Neural progenitor cell (in vitro differentiated cells): ENCODE results near the gene PIM3.

Source experiments
- CTCF ChIP-seq: fragments of 200-600 bp; sonication (generic); IDR thresholded peaks from 2 replicates; pipeline ENCODE4 v1.5.1; 2017; ENCODE audit warnings: antibody characterized with exemption, mild to moderate bottlenecking
- EZH2 ChIP-seq: fragments of 200-600 bp; sonication (generic); IDR thresholded peaks from 2 replicates; pipeline ENCODE4 v1.6.1; 2017; ENCODE audit warnings: antibody characterized with exemption, mild to moderate bottlenecking, moderate library complexity
- EZH2phosphoT487 ChIP-seq: fragments of 200-600 bp; sonication (generic); IDR thresholded peaks from 2 replicates; pipeline ENCODE4 v1.6.1; 2017; ENCODE audit warnings: antibody characterized with exemption

GRCh38 chr22:49965091-49966040 is 4.8 kb downstream of the PIM3 start:
- TF ChIP-seq CTCF (no peak), EZH2 (no peak), EZH2phosphoT487 (no peak)
